C4-2B (cell line): ENCODE measurements around the gene POLE.
"Not testable (repeated sequence)": the region's sequence is repeated elsewhere in the genome, so short reads cannot be mapped to it uniquely, and the experiment has no call there.

ENCODE experiments used
- H3K27ac ChIP-seq: fragments of 450-650 bp; 2 replicates; pipeline ENCODE4 v1.5.1; 2017
- CTCF ChIP-seq: fragments of 450-650 bp; conservative IDR thresholded peaks from 2 replicates; pipeline ENCODE4 v1.5.1; 2017; ENCODE audit warnings: mild to moderate bottlenecking
- ZFX ChIP-seq: fragments of 450-650 bp; IDR thresholded peaks from 2 replicates; pipeline ENCODE4 v1.6.1; 2017

The POLE gene

GRCh38 chr12:132602572-132603239 lies 84.4 kb downstream of the POLE start:
- no peak for TF ChIP-seq ZFX
- TF ChIP-seq CTCF = no peak
- H3K27ac ChIP-seq = no peak overlapping the region

- peak overlapping the region; percentile 23; the same call in 1 of the 2 replicates for H3K27ac ChIP-seq
- TF ChIP-seq ZFX = no peak
- TF ChIP-seq CTCF = no peak
Measured at GRCh38 chr12:132601171-132601883, 85.8 kb downstream of the POLE start.

GRCh38 chr12:132600048-132601032 lies 86.8 kb downstream of the POLE start:
- TF ChIP-seq CTCF (peak; percentile 86), ZFX (no peak)
- H3K27ac ChIP-seq = peak overlapping the region; percentile 23; the same call in 1 of the 2 replicates

- not testable (repeated sequence) for H3K27ac ChIP-seq
Measured at GRCh38 chr12:132599502-132599901, 87.6 kb downstream of the POLE start.

- no peak overlapping the region for H3K27ac ChIP-seq
Measured at GRCh38 chr12:132597333-132598316, 89.5 kb downstream of the POLE start.

GRCh38 chr12:132596016-132596415 lies 91.1 kb downstream of the POLE start:
- TF ChIP-seq CTCF (no peak), ZFX (no peak)
- H3K27ac ChIP-seq = no peak overlapping the region

More at GRCh38 chr12:132597333-132598316, 89.5 kb downstream of the POLE start:
- TF ChIP-seq ZFX = no peak
- TF ChIP-seq CTCF = no peak

GRCh38 chr12:132595183-132595582 lies 92.0 kb downstream of the POLE start:
- TF ChIP-seq CTCF (no peak), ZFX (no peak)
- no peak overlapping the region for H3K27ac ChIP-seq
